H1 (cell line): ENCODE results near the gene PDPK1. TPM values are rescaled to one million over a fixed set of nuclear protein-coding genes. Genes with fewer than 3 reads are reported as not detected.
A peak's percentile ranks its signal among the peaks of the same experiment; 100 is the strongest.

Experiments
- ATF3 ChIP-seq: IDR thresholded peaks from 2 replicates; pipeline ENCODE4 v1.6.1; 2011; ENCODE audit warnings: low read depth, mild to moderate bottlenecking, low read length; ENCODE audit not compliant: insufficient read depth
- CHD2 ChIP-seq: IDR thresholded peaks from 2 replicates; pipeline ENCODE4 v1.6.1; 2012; ENCODE audit warnings: low read length, improper control_type of control experiment
- MAFK ChIP-seq: IDR thresholded peaks from 2 replicates; pipeline ENCODE4 v1.6.1; 2012; ENCODE audit warnings: low read depth, mild to moderate bottlenecking, improper control_type of control experiment, low read length
- POLR2AphosphoS5 ChIP-seq: IDR thresholded peaks from 2 replicates; pipeline ENCODE4 v1.6.1; 2011; ENCODE audit warnings: low read depth, low read length
- TBP ChIP-seq: IDR thresholded peaks from 2 replicates; pipeline ENCODE4 v1.6.1; 2011; ENCODE audit warnings: low read depth, low read length, improper control_type of control experiment
- polyA plus RNA-seq, 7 experiments: library from polyadenylated mRNA; depleted of rRNA in 3 of 7; stranded (reverse) in 5 of 7; unstranded in 2 of 7; fragments of >200 nt in 5 of 7; fragments of 200-250 nt in 2 of 7; gene quantifications; 1 replicate in 5 of 7; 2 replicates in 1 of 7; 4 replicates in 1 of 7; pipeline versions ENCODE4 v1.2.1 to v1.2.3, GENCODE V29; 2011 to 2013; ENCODE audit warnings: missing spikeins in 2 of 7, mixed read lengths in 2 of 7
- total RNA-seq: library from RNA; stranded (reverse); fragmentation: NEBNext Ultra II Directional; extraction: Animal tissue kit (Norgen Biotek cat#: 25700); gene quantifications from 2 replicates; pipeline ENCODE4 v1.2.1, GENCODE V29; 2021

Gene PDPK1
- total and polyA plus RNA-seq, 2 of the 8 experiments (the other 6 are each of a cell fraction or from before 2014, with no cell fraction given), result 17.1 to 27.8 TPM

GRCh38 chr16:2520097-2520783 is 17.6 kb upstream of the PDPK1 start, which contains the start of gene AMDHD2 (continued):
- TF ChIP-seq MAFK (no peak), TBP (peak; percentile 72; the same call in 1 of the 2 replicates), CHD2 (peak; percentile 79), ATF3 (peak; percentile 100), POLR2AphosphoS5 (peak; percentile 95)
